GM18502 (cell line): Measurements from ENCODE around the gene ZC3H7B.
A peak's percentile ranks its signal among the peaks of the same experiment; 100 is the strongest.
"Not testable (repeated sequence)": the region's sequence is repeated elsewhere in the genome, so short reads cannot be mapped to it uniquely, and the experiment has no call there.

Source experiments
- ATAC-seq: cut with Tn5 transposase; IDR thresholded peaks from one replicate; pipeline ENCODE4 v1.9.1; 2021; ENCODE audit warnings: mild to moderate bottlenecking; ENCODE audit not compliant: unreplicated experiment, poor library complexity

The ZC3H7B gene

DNA sequence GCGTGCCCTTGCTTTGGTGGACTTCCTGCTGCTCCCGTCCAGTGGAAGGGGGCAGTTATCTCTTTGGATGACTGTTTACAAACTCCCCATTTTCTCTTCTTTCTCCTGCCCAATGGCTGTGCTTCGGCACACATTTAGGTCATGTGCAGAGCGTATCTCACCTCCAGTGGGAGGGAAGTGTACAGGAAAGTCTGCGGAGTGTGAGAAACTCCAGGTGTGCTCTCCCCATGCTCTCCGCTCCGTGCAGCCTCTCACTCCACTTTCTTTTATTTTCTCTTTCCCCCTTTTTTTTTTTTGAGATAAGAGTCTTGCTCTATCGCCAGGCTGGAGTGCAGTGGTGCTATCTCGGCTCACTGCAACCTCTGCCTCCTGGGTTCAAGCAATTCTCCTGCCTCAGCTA lies 68.5 kb downstream of the ZC3H7B start:
- ATAC-seq: no peak

DNA sequence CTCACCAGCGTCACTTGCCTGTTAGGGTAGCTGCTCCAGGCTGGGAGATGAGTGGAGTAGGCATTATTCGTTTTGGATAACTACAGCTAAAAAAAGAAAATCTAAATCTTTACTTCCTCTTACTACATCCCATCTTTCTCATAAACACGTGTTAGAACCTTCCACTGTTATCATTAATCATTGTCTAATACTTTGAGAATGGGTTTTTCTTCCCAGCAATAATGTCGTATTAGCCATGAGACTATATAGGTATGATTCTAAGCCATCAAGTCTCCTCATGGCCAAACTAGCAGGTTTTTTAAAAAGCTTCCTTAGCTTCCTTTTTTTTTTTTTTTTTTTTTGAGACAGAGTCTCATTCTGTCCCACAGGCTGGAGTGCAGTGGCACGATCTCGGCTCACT lies 76.5 kb downstream of the ZC3H7B start:
- ATAC-seq: no peak

DNA sequence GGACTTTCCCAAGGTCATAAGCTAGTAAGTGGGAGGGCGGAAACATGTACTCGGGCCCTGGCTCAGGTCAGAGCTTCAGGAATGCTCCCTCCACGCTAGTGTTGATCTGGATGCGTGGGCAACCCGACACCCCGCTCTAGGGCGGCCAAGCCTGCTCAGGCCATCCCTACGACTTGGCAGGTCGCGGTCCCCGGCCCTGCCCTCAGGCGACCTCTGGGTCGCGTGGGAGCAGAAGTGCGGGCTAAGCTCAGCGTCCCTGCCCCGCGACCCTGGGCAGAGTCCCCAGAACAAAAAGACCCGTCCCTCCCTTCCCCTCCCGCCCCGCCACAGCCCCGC lies 79.6 kb downstream of the ZC3H7B start:
- peak; percentile 11 for ATAC-seq

DNA sequence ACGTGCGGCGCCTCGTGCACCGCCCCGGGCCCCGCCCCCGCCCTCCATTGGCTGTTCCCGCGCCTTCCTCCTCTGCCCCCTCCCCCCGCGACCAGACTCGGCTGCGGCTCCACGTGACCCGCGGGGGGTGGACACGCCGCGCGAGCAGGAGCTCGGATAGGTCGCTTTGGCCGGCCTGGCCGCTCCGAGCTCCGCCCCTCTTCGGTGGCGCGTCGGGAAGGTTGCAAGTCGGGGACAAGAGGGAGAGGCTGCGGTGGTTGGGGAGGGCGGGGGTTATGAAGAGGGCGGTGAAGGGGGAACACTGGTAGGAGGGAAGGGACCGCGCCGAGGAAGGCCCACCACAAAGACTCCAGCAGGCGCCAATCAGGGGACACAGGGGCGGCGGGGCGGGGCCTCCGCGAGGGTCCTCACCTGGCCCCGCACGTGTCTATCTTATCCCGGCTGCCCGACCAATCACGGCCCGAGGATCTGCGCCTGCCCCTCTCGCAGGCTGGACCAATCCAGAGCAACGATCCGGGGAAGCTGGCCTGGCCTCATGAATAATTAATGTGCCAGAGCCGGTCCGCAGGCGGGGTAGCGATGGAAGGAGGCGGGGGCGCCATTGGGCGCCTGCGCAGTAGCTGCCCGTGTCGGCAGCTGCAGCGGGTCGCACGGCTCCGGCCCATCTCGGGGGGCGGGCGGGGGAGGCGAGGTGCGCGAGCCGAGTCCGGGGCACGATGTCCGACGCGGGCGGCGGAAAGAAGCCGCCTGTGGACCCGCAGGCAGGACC lies 80.2 kb downstream of the ZC3H7B start, which contains the start of gene TEF:
TEF (plus strand) TSS at position 614 of the 769 bp plus-strand sequence; CDS start at position 717, 103 bp downstream.
- peak; percentile 86 for ATAC-seq

DNA sequence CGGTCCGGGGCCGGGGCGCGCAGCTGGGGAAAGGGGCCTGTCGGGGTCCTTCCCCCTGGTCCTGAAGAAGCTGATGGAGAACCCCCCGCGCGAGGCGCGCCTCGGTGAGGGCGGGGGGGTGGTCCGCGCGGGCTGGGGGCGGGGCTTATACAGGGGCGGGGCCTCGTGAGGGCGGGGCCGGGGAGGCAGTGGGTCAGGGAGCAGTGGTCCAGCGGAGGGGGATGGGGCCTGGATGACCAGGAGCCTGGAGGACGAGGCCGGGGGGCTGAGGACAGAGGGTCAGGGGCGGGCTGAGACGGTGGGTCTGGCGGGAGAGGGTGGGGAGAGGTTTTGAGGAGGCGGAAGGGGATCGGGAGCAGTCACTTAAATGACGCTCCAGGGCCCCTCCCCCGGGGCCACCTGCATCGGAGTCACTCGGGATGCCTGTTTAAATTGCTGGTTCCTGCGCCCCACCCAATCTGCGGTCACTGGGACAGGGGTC lies 80.8 kb downstream of the ZC3H7B start:
- ATAC-seq: peak; percentile 35

DNA sequence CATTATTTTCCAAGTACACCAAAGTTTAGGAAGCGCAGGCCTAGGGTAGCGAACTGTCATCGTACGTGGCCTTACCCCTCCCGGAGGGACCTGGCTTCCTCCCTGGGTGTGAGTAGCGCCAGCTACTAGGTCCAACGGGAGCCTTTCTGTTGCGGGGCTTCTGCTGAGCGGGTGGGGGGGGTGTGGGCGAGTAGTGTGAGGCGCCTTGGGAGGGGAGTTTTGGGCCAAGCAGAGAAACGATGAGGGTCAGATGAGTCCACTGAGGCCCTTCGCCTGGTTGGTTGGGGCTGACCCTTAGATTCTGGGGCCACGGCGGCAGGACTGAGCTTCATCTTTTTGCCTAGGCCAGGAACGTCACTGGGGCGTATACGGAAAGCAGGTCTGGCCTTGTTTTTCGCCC lies 81.3 kb downstream of the ZC3H7B start:
- ATAC-seq: no peak

DNA sequence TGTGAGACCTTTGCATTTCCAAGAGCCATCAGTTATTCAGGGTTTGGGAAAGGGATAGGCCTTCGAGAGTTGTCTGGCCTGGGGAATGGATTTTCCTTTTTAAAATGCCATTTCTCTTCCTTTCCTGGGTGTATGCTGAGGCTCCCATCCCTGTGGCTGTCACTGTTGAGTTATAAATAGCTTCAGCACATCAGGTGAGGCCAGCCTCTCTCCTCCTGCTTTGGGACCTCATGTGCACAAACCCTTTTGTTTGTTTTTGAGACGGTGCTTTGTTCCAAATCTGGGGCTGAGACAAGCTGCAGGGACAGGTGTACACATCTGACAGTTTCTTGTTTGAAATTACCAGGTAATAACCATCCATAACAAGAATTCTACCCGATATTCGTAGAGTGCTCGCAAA lies 81.8 kb downstream of the ZC3H7B start:
- ATAC-seq: no peak

DNA sequence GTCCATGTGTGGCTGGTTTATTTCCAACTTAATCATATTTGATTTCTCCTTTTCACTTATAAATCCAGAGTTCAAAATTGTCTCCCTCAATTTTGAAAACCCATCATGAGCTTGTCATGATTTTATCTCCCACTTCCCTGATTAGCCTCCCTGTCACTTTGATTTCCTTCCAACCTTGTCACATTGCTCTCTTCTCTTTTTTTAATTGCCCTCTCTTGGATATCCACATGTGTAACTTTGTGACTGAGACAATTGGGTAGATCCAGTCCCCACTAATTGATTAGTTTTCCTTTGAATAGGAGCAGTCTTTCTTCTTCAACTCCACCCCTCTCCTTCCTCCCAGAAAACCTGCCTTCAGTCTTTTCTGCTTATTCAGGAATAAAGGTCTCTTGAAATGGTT lies 82.8 kb downstream of the ZC3H7B start:
- no peak for ATAC-seq

DNA sequence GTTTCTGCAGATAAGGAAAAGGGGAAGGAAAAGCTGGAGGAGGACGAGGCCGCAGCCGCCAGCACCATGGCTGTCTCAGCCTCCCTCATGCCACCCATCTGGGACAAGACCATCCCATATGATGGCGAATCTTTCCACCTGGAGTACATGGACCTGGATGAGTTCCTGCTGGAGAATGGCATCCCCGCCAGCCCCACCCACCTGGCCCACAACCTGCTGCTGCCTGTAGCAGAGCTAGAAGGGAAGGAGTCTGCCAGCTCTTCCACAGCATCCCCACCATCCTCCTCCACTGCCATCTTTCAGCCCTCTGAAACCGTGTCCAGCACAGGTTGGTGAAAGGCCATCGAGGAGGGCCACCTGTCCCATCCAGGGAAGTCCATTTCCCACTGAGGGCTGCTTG lies 86.0 kb downstream of the ZC3H7B start:
- no peak for ATAC-seq

DNA sequence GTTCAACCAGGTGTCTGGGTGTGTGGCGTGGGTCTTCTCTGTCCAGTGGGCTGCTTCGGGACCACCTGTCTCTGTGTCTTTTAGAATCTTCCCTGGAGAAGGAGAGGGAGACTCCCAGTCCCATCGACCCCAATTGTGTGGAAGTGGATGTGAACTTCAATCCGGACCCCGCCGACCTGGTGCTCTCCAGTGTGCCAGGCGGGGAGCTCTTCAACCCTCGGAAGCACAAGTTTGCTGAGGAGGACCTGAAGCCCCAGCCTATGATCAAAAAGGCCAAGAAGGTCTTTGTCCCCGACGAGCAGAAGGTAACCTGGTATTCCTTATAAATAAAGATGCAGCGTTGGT lies 92.7 kb downstream of the ZC3H7B start:
- ATAC-seq: no peak

DNA sequence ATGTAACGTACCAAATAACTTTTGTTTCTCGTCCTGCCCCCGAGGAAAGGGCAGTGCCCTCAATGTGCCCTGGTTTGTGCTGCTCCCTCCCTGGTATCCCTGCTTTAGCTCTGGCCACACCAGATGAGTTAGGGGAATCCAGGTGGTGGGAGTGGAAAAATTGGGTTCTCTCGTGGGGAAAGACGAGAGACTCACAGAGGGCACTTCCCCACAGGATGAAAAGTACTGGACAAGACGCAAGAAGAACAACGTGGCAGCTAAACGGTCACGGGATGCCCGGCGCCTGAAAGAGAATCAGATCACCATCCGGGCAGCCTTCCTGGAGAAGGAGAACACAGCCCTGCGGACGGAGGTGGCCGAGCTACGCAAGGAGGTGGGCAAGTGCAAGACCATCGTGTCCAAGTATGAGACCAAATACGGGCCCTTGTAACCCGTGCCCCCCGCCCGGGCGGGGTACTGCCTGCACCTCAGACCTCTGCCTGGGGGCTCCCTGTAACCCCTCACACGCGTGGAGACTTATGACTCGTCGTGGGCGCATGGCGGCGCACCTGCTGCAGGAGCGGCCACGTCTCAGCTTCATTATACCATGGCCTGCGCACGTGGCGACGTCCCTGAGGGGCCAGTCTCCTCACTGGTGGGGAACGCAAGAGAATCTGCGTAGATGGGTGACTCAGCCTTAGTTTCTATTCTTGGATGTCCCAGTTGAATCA lies 94.4 kb downstream of the ZC3H7B start:
- ATAC-seq: no peak

DNA sequence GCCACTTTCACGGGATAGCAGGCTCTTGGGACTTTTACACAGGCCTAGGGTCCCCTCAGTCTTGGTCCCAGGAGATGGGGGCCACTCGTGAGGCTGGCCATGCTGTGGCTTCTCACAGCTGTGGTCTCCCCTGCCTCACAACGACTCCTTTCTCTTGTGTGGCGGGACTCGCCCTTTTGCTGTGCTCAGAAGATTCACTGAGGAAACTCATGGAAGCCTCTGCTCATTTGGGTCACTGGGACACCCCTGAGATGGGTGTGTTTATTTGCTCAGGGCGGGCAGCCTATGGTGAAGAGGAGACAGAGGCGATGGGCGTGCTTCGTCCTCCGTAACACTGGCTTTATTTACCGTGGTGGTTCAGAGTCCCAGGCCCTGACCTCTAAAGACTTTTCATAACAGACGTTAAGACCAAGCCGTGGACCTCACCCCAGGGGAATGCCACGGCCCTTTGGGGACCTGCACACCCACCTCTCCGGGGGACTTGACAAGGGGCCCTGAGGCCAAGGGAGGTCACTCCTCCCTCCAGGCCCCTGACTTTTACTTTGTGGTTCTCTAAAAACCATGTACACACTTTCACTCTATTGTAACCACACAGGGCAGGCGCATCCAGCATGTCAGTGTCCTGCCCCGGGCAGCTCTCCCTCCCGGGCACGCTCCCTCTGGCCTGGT lies 96.0 kb downstream of the ZC3H7B start:
- no peak for ATAC-seq

DNA sequence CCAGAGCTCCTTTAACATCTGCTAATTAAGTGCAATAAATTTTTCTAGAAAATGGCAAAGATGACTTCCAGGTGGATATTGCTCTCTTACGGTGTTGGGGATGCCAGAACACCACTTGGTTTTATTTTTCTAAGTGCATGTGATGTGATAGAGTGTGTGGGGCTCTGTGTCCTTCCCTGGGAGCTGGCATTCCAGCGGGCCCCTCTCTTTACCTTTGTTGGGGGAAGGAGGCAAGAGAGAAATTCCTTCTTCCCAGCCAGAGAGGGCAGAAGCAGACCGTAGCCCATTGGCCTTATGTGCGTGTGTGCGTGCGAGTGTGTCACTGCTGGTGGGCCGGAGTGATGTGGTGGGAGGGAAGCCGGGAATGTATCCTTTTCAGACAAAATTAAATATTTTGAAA lies 97.6 kb downstream of the ZC3H7B start:
- no peak for ATAC-seq

DNA sequence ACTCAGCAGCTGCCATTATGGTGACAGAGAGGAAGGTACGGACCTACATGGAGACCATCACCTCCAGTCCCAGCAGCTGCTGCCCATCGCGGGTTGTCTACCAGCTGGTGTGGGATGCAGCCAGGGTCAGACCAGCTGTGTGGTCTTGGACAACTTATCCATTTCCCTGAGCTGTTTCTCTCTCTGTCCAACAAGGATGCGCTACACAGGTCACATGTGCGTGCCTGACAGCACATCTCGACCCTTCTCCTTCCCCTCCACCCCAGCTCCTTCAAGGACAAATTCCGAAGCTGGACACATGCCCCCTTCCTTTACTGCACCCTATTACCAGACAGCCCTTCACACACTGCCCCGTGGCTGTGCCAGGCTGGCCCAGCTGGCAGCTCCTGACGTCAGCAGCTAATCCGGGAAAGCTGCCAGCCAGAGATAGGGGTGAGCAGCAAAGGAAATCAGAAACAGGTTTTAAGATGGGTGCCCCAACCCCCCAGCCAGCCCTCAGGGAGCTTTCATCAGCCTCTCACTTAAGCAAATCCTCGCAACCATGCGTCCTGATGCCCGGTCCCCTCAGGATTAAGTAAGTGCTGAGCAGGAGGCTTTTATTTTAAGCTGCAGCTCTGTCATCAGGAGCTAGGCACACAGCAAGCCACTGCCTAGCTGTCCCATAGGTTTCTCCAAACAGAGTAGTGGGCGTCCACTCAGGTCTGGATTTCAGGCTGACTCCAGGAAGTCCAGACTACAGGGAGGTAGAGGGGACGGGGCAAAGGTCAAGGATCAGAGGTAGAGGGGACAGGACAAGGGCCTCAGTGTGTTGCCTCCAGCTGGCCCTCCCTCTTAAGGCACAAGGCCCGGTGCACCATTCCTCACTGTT lies 100.7 kb downstream of the ZC3H7B start:
- no peak for ATAC-seq

DNA sequence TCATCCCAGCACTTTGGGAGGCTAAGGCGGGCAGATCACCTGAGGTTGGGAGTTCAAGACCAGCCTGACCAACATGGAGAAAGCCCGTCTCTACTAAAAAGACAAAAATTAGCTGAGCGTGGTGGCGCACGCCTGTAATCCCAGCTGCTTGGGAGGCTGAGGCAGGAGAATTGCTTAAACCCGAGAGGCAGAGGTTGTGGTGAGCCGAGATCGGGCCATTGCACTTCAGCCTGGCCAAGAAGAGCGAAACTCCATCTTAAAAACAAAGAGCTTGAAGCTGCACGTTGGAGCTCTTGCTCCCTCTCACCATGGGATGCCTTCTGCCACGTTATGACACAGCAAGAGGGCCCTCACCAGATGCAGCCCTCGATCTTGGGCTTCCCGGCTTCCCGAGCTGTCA lies 101.5 kb downstream of the ZC3H7B start:
- not testable (repeated sequence) for ATAC-seq

DNA sequence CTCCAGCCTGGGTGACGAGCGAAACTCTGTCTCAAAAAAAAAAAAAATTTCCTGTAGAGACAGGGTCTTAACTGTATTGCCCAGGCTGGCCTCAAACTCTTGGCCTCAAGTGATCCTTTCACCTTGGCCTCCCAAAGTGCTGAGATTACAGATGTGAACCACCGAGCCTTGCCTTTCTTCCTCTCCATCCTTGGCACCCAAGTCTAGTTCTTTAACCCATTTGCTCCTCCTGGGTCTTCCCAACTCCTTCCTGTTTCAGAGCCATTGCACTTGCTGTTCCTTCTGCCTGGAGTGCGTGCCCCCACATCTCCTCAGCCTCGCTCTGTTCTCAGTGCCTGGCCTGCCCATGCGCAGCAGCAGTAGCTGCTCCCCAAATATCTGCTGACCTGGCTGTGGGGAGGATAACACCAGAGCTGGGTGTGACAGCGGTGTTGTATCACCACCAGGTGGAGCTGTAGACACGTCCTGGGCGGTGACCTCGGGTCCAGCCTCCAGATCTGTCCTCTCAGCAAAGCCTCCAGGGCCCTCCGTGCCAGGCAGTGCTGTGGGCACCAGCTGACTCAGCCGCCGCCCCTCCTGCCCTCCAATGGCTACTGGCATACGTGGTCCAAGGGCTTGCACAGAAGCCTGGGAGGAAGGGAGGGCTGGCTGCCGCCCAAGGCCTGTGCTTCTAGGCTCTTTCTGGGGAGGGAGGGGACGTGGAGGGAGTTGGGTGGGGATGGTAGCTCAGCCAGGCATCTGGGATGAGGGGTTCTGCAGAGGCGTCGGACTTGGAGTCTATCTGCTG lies 102.4 kb downstream of the ZC3H7B start:
- peak; percentile 75 for ATAC-seq

DNA sequence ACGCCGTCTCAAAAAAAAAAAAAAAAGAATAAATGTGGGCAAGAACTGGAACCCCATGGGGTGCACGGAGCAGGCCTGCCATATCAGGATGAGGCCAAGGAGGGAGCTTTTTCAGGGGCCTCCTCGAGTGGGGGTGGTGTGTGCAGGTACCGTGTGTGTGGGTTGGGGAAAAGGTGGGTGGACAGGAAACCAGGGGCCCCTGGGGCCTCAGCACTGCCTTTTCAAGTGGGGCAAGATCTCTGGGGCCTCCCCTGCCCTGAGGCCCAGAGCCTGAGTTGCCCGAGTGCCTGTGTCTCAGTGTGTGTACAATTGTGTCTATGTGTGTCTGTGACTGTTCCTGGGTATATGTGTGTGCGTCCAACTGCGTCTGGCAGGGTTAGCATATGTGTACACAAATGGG lies 104.3 kb downstream of the ZC3H7B start:
- ATAC-seq: no peak

DNA sequence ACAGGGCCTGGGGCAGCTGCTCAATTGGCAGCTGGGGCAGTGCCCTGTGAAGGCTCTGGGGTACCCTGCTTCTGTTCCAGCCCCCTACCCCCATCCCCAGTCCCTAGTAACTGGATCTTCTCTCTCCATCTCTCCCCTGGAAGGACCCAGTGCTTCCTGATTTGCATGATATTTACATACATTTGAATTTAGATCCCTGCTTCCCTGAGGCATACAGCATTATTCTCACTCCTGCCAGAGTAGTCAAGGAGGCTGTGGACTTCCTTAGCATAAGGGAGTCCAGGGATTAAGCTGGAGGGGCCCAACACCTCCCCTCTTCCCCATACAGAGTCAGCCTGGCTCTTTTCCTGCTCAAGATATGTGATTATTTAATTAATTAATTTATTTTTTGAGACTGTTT lies 105.1 kb downstream of the ZC3H7B start:
- no peak for ATAC-seq

DNA sequence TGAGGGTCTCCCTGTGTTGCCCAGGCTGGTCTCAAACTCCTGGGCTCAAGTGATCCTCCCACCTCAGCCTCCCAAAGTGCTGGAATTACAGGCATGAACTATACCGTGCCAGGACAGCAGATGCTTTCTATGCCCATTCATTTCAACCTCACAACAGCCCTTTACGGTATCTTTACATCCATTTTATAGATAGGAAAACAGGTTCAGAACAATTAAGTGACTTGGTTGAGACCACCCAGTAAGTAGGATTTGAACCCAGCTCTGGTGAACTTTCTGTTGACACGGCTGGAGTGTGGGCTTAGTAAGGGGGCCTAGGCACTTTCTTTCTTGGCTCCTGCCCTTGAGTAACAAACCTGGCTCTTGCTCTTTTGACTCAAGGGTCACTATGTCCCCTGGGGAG lies 106.1 kb downstream of the ZC3H7B start:
- ATAC-seq: no peak

DNA sequence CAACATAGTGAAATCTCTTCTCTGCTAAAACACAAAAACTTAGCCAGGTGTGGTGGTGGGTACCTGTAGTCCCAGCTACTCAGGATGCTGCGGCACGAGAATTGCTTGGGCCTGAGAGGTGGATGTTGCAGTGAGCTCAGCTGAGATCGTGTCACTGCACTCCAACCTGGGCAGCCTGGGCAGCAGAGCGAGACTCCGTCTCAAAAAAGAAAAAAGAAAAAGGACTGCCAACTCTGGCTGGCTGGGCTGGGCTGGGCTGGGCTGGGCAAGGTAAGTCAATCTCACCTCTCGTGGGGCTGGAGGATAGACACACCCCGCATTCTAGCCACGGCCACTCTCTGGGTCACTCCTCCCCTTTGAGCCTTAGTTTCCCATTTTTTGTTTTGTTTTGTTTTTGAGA lies 107.3 kb downstream of the ZC3H7B start:
- no peak for ATAC-seq
